Fibroblast of gingiva (primary cell): ENCODE data around the gene ATM.

Source experiments
- DNase-seq: peaks from one replicate; pipeline ENCODE4 v3.0.0-alpha.2; 2011; ENCODE audit warnings: low read depth

ATM gene

GRCh38 chr11:108222574-108223347, at the start of gene ATM, which contains the start of gene NPAT:
ATM (plus strand) TSS chr11:108223067; CDS start chr11:108227625, 4,558 bp downstream.
NPAT (minus strand) TSS chr11:108222638; CDS start chr11:108222536, 102 bp downstream.
- DNase-seq, result peak; percentile 99

GRCh38 chr11:108177570-108177969, 45.3 kb upstream of the ATM start:
- no peak for DNase-seq

GRCh38 chr11:108193725-108194124, 29.1 kb upstream of the ATM start:
- no peak for DNase-seq

GRCh38 chr11:108196901-108197300, 26.0 kb upstream of the ATM start:
- no peak for DNase-seq

- no peak for DNase-seq
Measured at GRCh38 chr11:108197351-108197750, 25.5 kb upstream of the ATM start.

GRCh38 chr11:108198833-108199232, 24.0 kb upstream of the ATM start:
- DNase-seq, result no peak

GRCh38 chr11:108199446-108200321, 23.2 kb upstream of the ATM start:
- DNase-seq, result peak; percentile 44

GRCh38 chr11:108203075-108203474, 19.8 kb upstream of the ATM start:
- no peak for DNase-seq

- DNase-seq, result no peak
Measured at GRCh38 chr11:108204376-108204775, 18.5 kb upstream of the ATM start.

- no peak for DNase-seq
Measured at GRCh38 chr11:108204929-108205499, 17.9 kb upstream of the ATM start.

GRCh38 chr11:108206171-108206570, 16.7 kb upstream of the ATM start:
- no peak for DNase-seq

GRCh38 chr11:108206969-108207682, 15.7 kb upstream of the ATM start:
- no peak for DNase-seq

- DNase-seq, result no peak
Measured at GRCh38 chr11:108207683-108208060, 15.2 kb upstream of the ATM start.

GRCh38 chr11:108210441-108210840, 12.4 kb upstream of the ATM start:
- DNase-seq, result no peak

- DNase-seq, result no peak
Measured at GRCh38 chr11:108213784-108214183, 9.1 kb upstream of the ATM start.

GRCh38 chr11:108216988-108217387, 5.9 kb upstream of the ATM start:
- DNase-seq, result no peak

GRCh38 chr11:108218455-108218854, 4.4 kb upstream of the ATM start:
- no peak for DNase-seq

- no peak for DNase-seq
Measured at GRCh38 chr11:108218912-108219783, 3.7 kb upstream of the ATM start.

GRCh38 chr11:108220721-108221336, 2.0 kb upstream of the ATM start:
- DNase-seq, result peak; percentile 3

GRCh38 chr11:108221371-108221770, 1.5 kb upstream of the ATM start:
- DNase-seq, result peak; percentile 17
